ENCODE data around the gene VAPA.

VAPA gene

DNA sequence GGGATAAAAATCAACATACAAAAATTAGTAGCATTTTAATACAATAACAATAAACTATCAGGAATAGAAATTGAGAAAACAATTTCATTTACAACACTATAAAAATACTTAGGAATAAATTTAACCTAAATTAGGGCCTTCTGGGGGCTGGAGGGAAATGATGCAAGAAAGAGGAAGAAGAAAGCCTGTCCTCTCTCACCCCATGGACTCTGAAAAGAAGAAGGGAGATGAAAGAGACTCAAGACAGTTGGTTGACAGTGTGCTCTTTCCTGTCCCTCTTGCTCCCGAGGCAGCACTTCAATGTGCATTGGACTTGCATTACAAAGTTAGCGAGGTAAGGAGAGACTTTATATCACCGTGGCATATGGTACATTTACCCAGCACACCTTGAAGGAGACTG is 88.5 kb downstream of the VAPA start:
- Histone ChIP-seq H3K4me1 (ENCODE audit: insufficient read depth, low read length) (no peaks in the 10 kb centered on the region), H3K27ac (ENCODE audit: low read length) (no peak overlapping the region), H3K4me3 (ENCODE audit: low read length) (no peak overlapping the region), H3K36me3 (ENCODE audit: insufficient read depth, low read depth, low read length) (no peaks in the 10 kb centered on the region), H3K27me3 (ENCODE audit: insufficient read depth, low read length) (no peaks in the 10 kb centered on the region), H3K9me3 (ENCODE audit: insufficient read depth, low read depth, low read length) (peaks cover 8% of the 10 kb centered on the region; the same call in 1 of the 2 replicates), H3K9ac (ENCODE audit: low read depth, low read length) (no peak overlapping the region)

DNA sequence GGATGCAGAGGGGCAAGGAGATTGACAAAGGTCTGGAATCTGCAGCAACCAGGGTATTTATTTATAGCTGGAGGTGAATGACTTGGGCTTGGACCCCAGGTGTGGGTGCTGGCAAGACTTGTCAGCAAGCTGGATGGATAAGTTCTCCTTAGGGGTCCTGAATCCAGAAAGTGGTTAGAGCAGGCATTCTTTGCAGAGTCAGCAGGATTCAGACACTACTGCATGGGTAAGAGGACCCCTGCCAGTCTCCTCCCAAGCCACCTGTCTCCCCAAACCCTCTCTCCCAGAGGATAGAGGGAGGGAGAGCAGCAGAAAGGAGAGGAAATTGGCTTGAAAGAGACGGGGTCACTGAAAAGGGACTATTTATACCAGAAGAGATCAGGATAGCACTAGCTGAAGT is 89.5 kb downstream of the VAPA start:
- Histone ChIP-seq H3K4me1 (ENCODE audit: insufficient read depth, low read length) (no peaks in the 10 kb centered on the region), H3K9ac (ENCODE audit: low read depth, low read length) (no peak overlapping the region), H3K36me3 (ENCODE audit: insufficient read depth, low read depth, low read length) (no peaks in the 10 kb centered on the region), H3K9me3 (ENCODE audit: insufficient read depth, low read depth, low read length) (peaks cover 1% of the 10 kb centered on the region; the same call in 1 of the 2 replicates), H3K27ac (ENCODE audit: low read length) (no peak overlapping the region), H3K27me3 (ENCODE audit: insufficient read depth, low read length) (no peaks in the 10 kb centered on the region), H3K4me3 (ENCODE audit: low read length) (no peak overlapping the region)

DNA sequence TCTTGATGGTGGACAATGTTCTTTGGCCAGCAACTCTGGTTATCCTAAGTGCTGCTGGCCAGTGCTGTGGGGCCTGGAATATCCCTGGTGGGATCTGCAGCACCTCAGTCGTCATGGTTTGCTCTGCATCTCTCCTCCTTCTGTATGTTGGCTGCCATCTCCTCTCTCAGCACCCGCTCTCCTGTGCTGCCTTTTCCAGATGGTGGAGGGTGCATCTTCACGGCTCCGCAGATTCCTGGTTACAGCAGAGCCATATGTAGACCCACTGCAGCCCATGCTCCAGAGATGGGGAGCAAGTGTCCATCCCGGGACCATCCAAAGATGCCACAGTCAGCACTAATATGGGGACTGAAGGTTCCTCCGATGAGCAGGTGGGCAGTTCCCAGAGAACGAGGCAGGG is 90.0 kb downstream of the VAPA start:
- Histone ChIP-seq H3K9me3 (ENCODE audit: insufficient read depth, low read depth, low read length) (no peaks in the 10 kb centered on the region), H3K27me3 (ENCODE audit: insufficient read depth, low read length) (no peaks in the 10 kb centered on the region), H3K4me3 (ENCODE audit: low read length) (no peak overlapping the region), H3K4me1 (ENCODE audit: insufficient read depth, low read length) (no peaks in the 10 kb centered on the region), H3K27ac (ENCODE audit: low read length) (no peak overlapping the region), H3K9ac (ENCODE audit: low read depth, low read length) (no peak overlapping the region), H3K36me3 (ENCODE audit: insufficient read depth, low read depth, low read length) (no peaks in the 10 kb centered on the region)

DNA sequence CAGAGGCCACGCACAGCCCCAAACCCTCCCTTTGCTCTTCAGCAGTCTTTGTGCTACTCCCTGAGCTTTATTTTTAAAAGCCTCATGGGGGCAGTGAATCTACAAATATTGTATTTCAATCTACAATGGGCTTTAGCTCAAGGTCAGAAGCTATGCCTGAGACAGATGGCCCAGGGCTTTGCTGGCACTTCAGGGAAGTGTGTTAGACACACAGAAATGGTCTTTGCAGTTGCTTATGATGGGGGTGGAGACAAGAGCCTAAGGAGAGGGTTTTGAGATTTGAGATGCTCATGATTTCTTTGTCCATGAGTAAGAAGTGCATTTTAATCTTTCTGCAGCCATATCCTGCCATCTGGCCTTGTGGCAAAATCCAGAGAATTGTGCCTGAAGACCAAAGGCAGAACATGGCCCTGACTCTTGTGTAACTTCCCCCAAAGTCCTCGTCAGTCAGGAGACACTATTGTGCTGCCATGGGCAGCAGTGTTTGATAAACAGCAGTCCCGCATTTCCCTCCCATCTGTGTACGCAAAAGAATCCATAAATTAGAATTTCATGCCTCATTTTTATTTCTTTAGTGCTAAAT is 92.6 kb downstream of the VAPA start:
- Histone ChIP-seq H3K36me3 (ENCODE audit: insufficient read depth, low read depth, low read length) (no peaks in the 10 kb centered on the region), H3K27ac (ENCODE audit: low read length) (no peak overlapping the region), H3K4me3 (ENCODE audit: low read length) (no peak overlapping the region)

DNA sequence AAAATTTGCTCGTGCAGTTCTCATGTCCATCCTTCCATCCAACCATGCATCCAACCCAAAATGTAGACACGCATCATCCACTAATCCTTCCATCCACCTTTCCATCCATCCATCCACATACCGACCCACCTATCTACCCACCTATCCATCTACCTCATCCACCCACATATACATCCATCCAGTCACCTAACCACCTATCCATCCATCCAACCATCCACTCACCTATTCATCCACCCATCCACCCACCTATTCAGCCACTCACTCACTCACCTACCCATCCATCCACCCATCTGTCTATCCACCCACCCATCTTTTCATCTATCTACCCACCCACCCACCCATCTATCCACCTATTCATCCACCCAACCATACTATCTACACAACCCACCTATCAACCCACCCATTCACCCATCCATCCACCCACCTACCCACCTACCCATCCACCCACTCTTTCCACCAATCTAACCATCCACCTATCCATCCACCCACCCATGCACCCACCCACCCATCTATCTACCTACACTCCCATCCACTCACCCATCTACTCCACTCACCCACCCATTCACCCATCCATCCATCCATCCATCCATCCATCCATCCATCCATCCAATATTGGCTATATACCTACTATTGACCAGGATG is 94.3 kb downstream of the VAPA start:
- Histone ChIP-seq H3K27me3 (ENCODE audit: insufficient read depth, low read length) (no peaks in the 10 kb centered on the region), H3K9me3 (ENCODE audit: insufficient read depth, low read depth, low read length) (no peaks in the 10 kb centered on the region), H3K27ac (ENCODE audit: low read length) (no peak overlapping the region), H3K4me1 (ENCODE audit: insufficient read depth, low read length) (no peaks in the 10 kb centered on the region), H3K36me3 (ENCODE audit: insufficient read depth, low read depth, low read length) (no peaks in the 10 kb centered on the region), H3K4me3 (ENCODE audit: low read length) (no peak overlapping the region), H3K9ac (ENCODE audit: low read depth, low read length) (no peak overlapping the region)

More for the DNA sequence above, 92.6 kb downstream of the VAPA start:
- no peak overlapping the region for H3K9ac ChIP-seq (ENCODE audit: low read depth, low read length)
- H3K9me3 ChIP-seq (ENCODE audit: insufficient read depth, low read depth, low read length) = no peaks in the 10 kb centered on the region
- H3K4me1 ChIP-seq (ENCODE audit: insufficient read depth, low read length) = no peaks in the 10 kb centered on the region
- H3K27me3 ChIP-seq (ENCODE audit: insufficient read depth, low read length) = no peaks in the 10 kb centered on the region

All from iPS-20b (cell line).